K562 (cell line): Measurements from ENCODE around the gene TMEM151A. TPM values are rescaled to one million over a fixed set of nuclear protein-coding genes. Genes with fewer than 3 reads are reported as not detected.

ENCODE experiments used
- ARID4B ChIP-seq: sonication (generic); formaldehyde crosslinking; IDR thresholded peaks from 2 replicates; pipeline ENCODE4 v1.8.0; 2022; ENCODE audit warnings: mild to moderate bottlenecking, missing genetic modification reagents
- ATF1 ChIP-seq, 2 experiments: fragments of 450-650 bp in 1 of 2; IDR thresholded peaks; 2 replicates each; pipeline ENCODE4 v1.6.1; 2016; ENCODE audit warnings: missing compliant biosample characterization in 1 of 2, missing genetic modification characterization in 1 of 2
- CC2D1A ChIP-seq: fragments of 450-650 bp; IDR thresholded peaks from 2 replicates; pipeline ENCODE4 v1.6.1; 2017; ENCODE audit warnings: mild to moderate bottlenecking
- HDAC1 ChIP-seq, 2 experiments: fragments of 450-650 bp; IDR thresholded peaks; 2 replicates each; pipeline ENCODE4 v1.6.1; 2016 to 2017; ENCODE audit warnings: inconsistent platforms in 1 of 2, mild to moderate bottlenecking in 1 of 2, moderate library complexity in 1 of 2
- MLLT1 ChIP-seq, 2 experiments: fragments of 450-650 bp; IDR thresholded peaks; 2 replicates each; pipeline ENCODE4 v1.6.1; 2016
- SNAPC5 ChIP-seq: fragments of 250-450 bp; sonication (Bioruptor Pico); IDR thresholded peaks from 2 replicates; pipeline ENCODE4 v1.8.0; 2021; ENCODE audit warnings: moderate library complexity, mild to moderate bottlenecking, inconsistent platforms
- TSC22D4 ChIP-seq: fragments of 450-650 bp; IDR thresholded peaks from 2 replicates; pipeline ENCODE4 v1.6.1; 2016; ENCODE audit warnings: missing genetic modification characterization, missing biosample characterization, control low read depth
- ZBTB33 ChIP-seq: sonication (generic); formaldehyde crosslinking; IDR thresholded peaks from 2 replicates; pipeline ENCODE4 v1.8.1; 2023; ENCODE audit warnings: mild to moderate bottlenecking, missing genetic modification reagents
- ZBTB7A ChIP-seq: IDR thresholded peaks from 2 replicates; pipeline ENCODE4 v1.6.1; 2011; ENCODE audit warnings: low read depth, mild to moderate bottlenecking, low read length, moderate library complexity, borderline replicate concordance; ENCODE audit not compliant: control insufficient read depth
- ZNF561 ChIP-seq: fragments of 450-650 bp; formaldehyde crosslinking; conservative IDR thresholded peaks from 2 replicates; pipeline ENCODE4 v1.4.0; 2020; ENCODE audit warnings: mild to moderate bottlenecking, moderate library complexity
- ZNF57 ChIP-seq: fragments of 450-650 bp; formaldehyde crosslinking; IDR thresholded peaks from 2 replicates; pipeline ENCODE4 v1.4.0; 2020; ENCODE audit warnings: mild to moderate bottlenecking, moderate library complexity
- ZNF609 ChIP-seq: sonication (generic); formaldehyde crosslinking; IDR thresholded peaks from 2 replicates; pipeline ENCODE4 v1.8.1; 2023; ENCODE audit warnings: missing genetic modification reagents, mild to moderate bottlenecking, borderline replicate concordance
- polyA plus RNA-seq, 8 experiments: library from polyadenylated mRNA; depleted of rRNA in 4 of 8; stranded (reverse) in 5 of 8; unstranded in 3 of 8; fragments of >200 nt; fragmentation: Nextera tagmentation in 2 of 8; fragmentation: Illumina TruSeq in 1 of 8; extraction: Ambion mirVana in 2 of 8; extraction: Trizol in 1 of 8; gene quantifications; 2 replicates each; pipeline versions ENCODE4 v1.2.1 to v1.2.3, GENCODE V29; 2011 to 2014; ENCODE audit warnings: inconsistent platforms in 1 of 8, missing spikeins in 1 of 8
- total RNA-seq, 7 experiments: library from RNA; depleted of rRNA in 6 of 7; stranded (reverse); fragments of >200 nt in 6 of 7; fragmentation: Illumina TruSeq in 2 of 7; extraction: Trizol in 2 of 7; gene quantifications; 2 replicates each; pipeline versions ENCODE4 v1.2.1 to v1.2.3, GENCODE V29; 2011 to 2021; ENCODE audit warnings: low replicate concordance in 1 of 7

The TMEM151A gene
- total and polyA plus RNA-seq, 9 of the 15 experiments (the other 6 are each of a cell fraction or from before 2014, with no cell fraction given), result not detected

GRCh38 chr11:66336234-66337102 is 44.8 kb downstream of the TMEM151A start, which contains the start of gene RIN1 (continued):
- no peak for TF ChIP-seq ZNF609
- TF ChIP-seq ATF1 (CRISPR knock-in tag; IDR thresholded peaks at IDR 0.05), result no peak
- 0 out of 2 replicates have a peak, but pooled peaks have one; percentile 22 for TF ChIP-seq ATF1 (tag; IDR thresholded peaks at IDR 0.05)
- no peak for TF ChIP-seq HDAC1 (IDR thresholded peaks at IDR 0.05)
- peak; percentile 76; the same call in 1 of the 2 replicates for TF ChIP-seq ARID4B (CRISPR knock-in tag)
- peak; percentile 68; the same call in 1 of the 2 replicates for TF ChIP-seq ZBTB33 (CRISPR knock-in tag)
- TF ChIP-seq SNAPC5 (CRISPR knock-in tag), result no peak
- peak in 1 of 2 experiments; percentile 38; a peak in 1 of 4 replicates for TF ChIP-seq MLLT1 (IDR thresholded peaks at IDR 0.05)
- TF ChIP-seq TSC22D4 (tag), result no peak
- TF ChIP-seq ZBTB7A, result peak; percentile 57; the same call in 1 of the 2 replicates
- TF ChIP-seq ZNF57 (CRISPR knock-in tag), result no peak
- 0 out of 2 replicates have a peak, but pooled peaks have one; percentile 28 for TF ChIP-seq CC2D1A
- no peak for TF ChIP-seq ZNF561 (CRISPR knock-in tag)
